H9 (cell line): ENCODE data around the gene RARB. TPM values are rescaled to one million over a fixed set of nuclear protein-coding genes. Genes with fewer than 3 reads are reported as not detected.

Experiments used
- DNase-seq: peaks from one replicate; pipeline ENCODE4 v3.0.0-alpha.2; 2017
- H2AFZ ChIP-seq: one replicate; pipeline ENCODE4 v1.6.1; 2013; ENCODE audit warnings: mild to moderate bottlenecking, low read length, control low read depth, moderate library complexity
- H2AK5ac ChIP-seq: 2 replicates; pipeline ENCODE4 v1.6.1; 2013; ENCODE audit warnings: low read length, control low read depth, mixed read lengths; ENCODE audit not compliant: insufficient read length
- H2BK120ac ChIP-seq: one replicate; pipeline ENCODE4 v1.6.1; 2013; ENCODE audit warnings: low read depth, mild to moderate bottlenecking, low read length, control low read depth, inconsistent platforms; ENCODE audit not compliant: poor library complexity, severe bottlenecking
- H2BK12ac ChIP-seq: 2 replicates; pipeline ENCODE4 v1.6.1; 2013; ENCODE audit warnings: low read length, control low read depth, mixed read lengths, low read depth; ENCODE audit not compliant: insufficient read length
- H2BK15ac ChIP-seq: 2 replicates; pipeline ENCODE4 v1.6.1; 2013; ENCODE audit warnings: low read depth, low read length, control low read depth
- H2BK20ac ChIP-seq: one replicate; pipeline ENCODE4 v1.6.1; 2013; ENCODE audit warnings: low read depth, mild to moderate bottlenecking, low read length, control low read depth, inconsistent platforms; ENCODE audit not compliant: poor library complexity, severe bottlenecking
- H2BK5ac ChIP-seq: 2 replicates; pipeline ENCODE4 v1.6.1; 2013; ENCODE audit warnings: low read length, control low read depth, mixed read lengths; ENCODE audit not compliant: insufficient read length
- H3K14ac ChIP-seq: 2 replicates; pipeline ENCODE4 v1.6.1; 2013; ENCODE audit warnings: low read length, control low read depth; ENCODE audit not compliant: insufficient read depth
- H3K18ac ChIP-seq: 2 replicates; pipeline ENCODE4 v1.6.1; 2013; ENCODE audit warnings: low read depth, mild to moderate bottlenecking, mixed read lengths, low read length, control low read depth; ENCODE audit not compliant: insufficient read length
- H3K23ac ChIP-seq: 2 replicates; pipeline ENCODE4 v1.6.1; 2013; ENCODE audit warnings: low read length, control low read depth, mixed read lengths, low read depth; ENCODE audit not compliant: insufficient read length
- H3K23me2 ChIP-seq: 2 replicates; pipeline ENCODE4 v1.6.1; 2013; ENCODE audit warnings: low read depth, mild to moderate bottlenecking, mixed read lengths, low read length, control low read depth; ENCODE audit not compliant: insufficient read length, poor library complexity, severe bottlenecking
- H3K27ac ChIP-seq: 2 replicates; pipeline ENCODE4 v1.5.1; 2013; ENCODE audit warnings: low read length, control low read depth, mixed read lengths, low read depth; ENCODE audit not compliant: insufficient read length
- H3K27me3 ChIP-seq: 2 replicates; pipeline ENCODE4 v1.6.1; 2013; ENCODE audit warnings: low read length, control low read depth, inconsistent platforms; ENCODE audit not compliant: insufficient read depth
- H3K4ac ChIP-seq: 2 replicates; pipeline ENCODE4 v1.6.1; 2013; ENCODE audit warnings: low read depth, mild to moderate bottlenecking, control low read depth, inconsistent platforms, low read length, moderate library complexity
- H3K4me1 ChIP-seq: 2 replicates; pipeline ENCODE4 v1.6.1; 2013; ENCODE audit warnings: low read length, control low read depth, inconsistent platforms; ENCODE audit not compliant: insufficient read depth
- H3K4me2 ChIP-seq: 2 replicates; pipeline ENCODE4 v1.6.1; 2013; ENCODE audit warnings: low read length, control low read depth, mixed read lengths; ENCODE audit not compliant: insufficient read length, insufficient read depth
- H3K56ac ChIP-seq: 2 replicates; pipeline ENCODE4 v1.6.1; 2013; ENCODE audit warnings: low read depth, mild to moderate bottlenecking, mixed read lengths, low read length, control low read depth; ENCODE audit not compliant: insufficient read length
- H3K79me1 ChIP-seq: 2 replicates; pipeline ENCODE4 v1.6.1; 2013; ENCODE audit warnings: low read depth, mild to moderate bottlenecking, moderate library complexity, low read length, control low read depth, inconsistent platforms; ENCODE audit not compliant: insufficient read depth, poor library complexity, severe bottlenecking
- H3K79me2 ChIP-seq: 2 replicates; pipeline ENCODE4 v1.6.1; 2013; ENCODE audit warnings: low read length, control low read depth, inconsistent platforms; ENCODE audit not compliant: insufficient read depth
- H3K9ac ChIP-seq: 2 replicates; pipeline ENCODE4 v1.6.1; 2013; ENCODE audit warnings: low read length, control low read depth, mixed read lengths; ENCODE audit not compliant: insufficient read length; ENCODE audit errors: extremely low read depth
- H3K9me3 ChIP-seq: one replicate; pipeline ENCODE4 v1.6.1; 2013; ENCODE audit warnings: low read depth, low read length, inconsistent platforms; ENCODE audit not compliant: control insufficient read depth
- H3T11ph ChIP-seq: one replicate; pipeline ENCODE4 v1.6.1; 2013; ENCODE audit warnings: mild to moderate bottlenecking, low read length, control low read depth, inconsistent platforms
- H4K20me1 ChIP-seq: one replicate; pipeline ENCODE4 v1.6.1; 2013; ENCODE audit not compliant: control insufficient read depth, insufficient read length, insufficient read depth
- H4K5ac ChIP-seq: 2 replicates; pipeline ENCODE4 v1.6.1; 2013; ENCODE audit warnings: low read depth, mild to moderate bottlenecking, mixed read lengths, low read length, control low read depth; ENCODE audit not compliant: insufficient read length
- H4K8ac ChIP-seq: replicated peaks from 2 replicates; pipeline ENCODE4 v1.6.1; 2013; ENCODE audit warnings: low read length, control low read depth, mixed read lengths, low read depth; ENCODE audit not compliant: insufficient read length
- H4K91ac ChIP-seq: 2 replicates; pipeline ENCODE4 v1.6.1; 2013; ENCODE audit warnings: low read depth, mild to moderate bottlenecking, moderate library complexity, mixed read lengths, low read length, control low read depth; ENCODE audit not compliant: insufficient read length
- H3K27ac Mint-ChIP-seq, 3 experiments: 2 replicates in 2 of 3; 3 replicates in 1 of 3; pipeline ENCODE4 v1.8.0; 2020 to 2021; ENCODE audit warnings: mixed read lengths in 3 of 3, mild to moderate bottlenecking in 1 of 3, moderate library complexity in 1 of 3
- H3K27me3 Mint-ChIP-seq: 2 replicates; pipeline ENCODE4 v1.8.0; 2021; ENCODE audit warnings: low read depth, mild to moderate bottlenecking, moderate library complexity, mixed read lengths
- H3K36me3 Mint-ChIP-seq, 3 experiments: 2 replicates in 2 of 3; 3 replicates in 1 of 3; pipeline ENCODE4 v1.8.0; 2020 to 2021; ENCODE audit warnings: low read depth in 3 of 3, mixed read lengths in 3 of 3; ENCODE audit not compliant: insufficient read depth in 1 of 3
- H3K4me1 Mint-ChIP-seq, 2 experiments: 2 replicates each; pipeline ENCODE4 v1.8.0; 2020; ENCODE audit warnings: mixed read lengths in 2 of 2
- H3K4me3 Mint-ChIP-seq, 2 experiments: 2 replicates in 1 of 2; 3 replicates in 1 of 2; pipeline ENCODE4 v1.8.0; 2020 to 2021; ENCODE audit warnings: mild to moderate bottlenecking in 2 of 2, mixed read lengths in 2 of 2, moderate library complexity in 1 of 2
- H3K9me3 Mint-ChIP-seq, 2 experiments: 2 replicates in 1 of 2; 3 replicates in 1 of 2; pipeline ENCODE4 v1.8.0; 2020; ENCODE audit warnings: mild to moderate bottlenecking in 2 of 2, mixed read lengths in 2 of 2, moderate library complexity in 1 of 2
- WGBS: extraction: QIAGEN DNeasy Blood & Tissue Kit; methylation state at CpG from one replicate; pipeline ENCODE4 v1.1.7; 2013; ENCODE audit warnings: missing lambda C conversion rate, low lambda C conversion rate, mixed read lengths; ENCODE audit not compliant: insufficient read length; ENCODE audit errors: extremely low coverage; 5-methylcytosine and 5-hydroxymethylcytosine counted together
- total RNA-seq: library from RNA; stranded (reverse); gene quantifications from 2 replicates; pipeline ENCODE4 v1.2.1, GENCODE V29; 2021
- TF ChIP-seq, protein P1 (sequence below): fragments of 200-600 bp; sonication (generic); conservative IDR thresholded peaks from 3 replicates; pipeline ENCODE4 v1.8.0; 2021; ENCODE audit warnings: antibody characterized with exemption, mild to moderate bottlenecking

Gene RARB
- total RNA-seq, 1 experiment from 2014 or later, result 0.22 TPM

DNA sequence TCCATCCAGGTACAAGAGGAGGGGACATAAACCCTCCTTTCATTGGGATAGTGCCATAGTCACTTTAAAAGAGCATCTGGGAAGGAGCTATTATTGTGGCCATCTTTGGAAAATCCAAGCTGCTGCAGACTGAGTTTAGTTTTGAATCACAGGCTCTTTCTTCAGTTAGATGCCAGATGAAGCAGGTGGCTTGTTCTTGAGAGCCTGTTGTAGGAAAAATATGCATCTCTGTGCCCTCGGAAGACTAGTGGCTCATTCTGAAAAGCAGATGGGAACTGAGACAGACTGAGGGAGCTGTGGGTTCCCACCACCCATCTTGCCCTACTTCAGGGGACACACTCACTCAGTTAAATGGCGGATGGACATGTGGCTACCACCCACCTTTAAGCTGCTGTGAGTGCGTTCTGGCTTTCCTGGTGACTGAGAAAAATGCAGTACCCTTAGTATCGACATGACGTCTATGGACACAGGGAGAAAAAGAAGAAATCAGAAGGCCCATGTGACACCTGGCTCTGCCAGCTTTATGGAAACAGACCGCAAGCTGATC is 50.2 kb downstream of the RARB start:
- Histone ChIP-seq H3K4me1 (no peaks in the 10 kb centered on the region), H3K9me3 (no peaks in the 10 kb centered on the region), H4K20me1 (no peaks in the 10 kb centered on the region), H2BK20ac (no peak overlapping the region), H3K4me2 (no peak overlapping the region), H4K5ac (no peak overlapping the region), H3K18ac (no peak overlapping the region), H3K27me3 (no peaks in the 10 kb centered on the region), H3T11ph (no peak overlapping the region), H2AK5ac (no peak overlapping the region), H2BK5ac (no peak overlapping the region), H3K79me1 (no peaks in the 10 kb centered on the region), H3K23me2 (no peaks in the 10 kb centered on the region), H3K9ac (no peak overlapping the region), H2BK120ac (no peak overlapping the region), H3K23ac (no peak overlapping the region), H3K56ac (no peak overlapping the region), H2BK12ac (no peak overlapping the region), H4K91ac (no peak overlapping the region), H3K4ac (no peak overlapping the region), H4K8ac (no peak overlapping the region), H3K14ac (no peak overlapping the region), H2AFZ (no peak overlapping the region), H2BK15ac (no peak overlapping the region), H3K27ac (no peak overlapping the region), H3K79me2 (no peaks in the 10 kb centered on the region)
- Mint-ChIP-seq H3K9me3 (no peaks in the 10 kb centered on the region), H3K4me3 (no peak overlapping the region), H3K36me3 (no peaks in the 10 kb centered on the region), H3K4me1 (peaks cover 3 to 5% of the 10 kb centered on the region in 2 experiments; a peak in 1 of 4 replicates), H3K27me3 (no peaks in the 10 kb centered on the region), H3K27ac (no peak overlapping the region)
- no CpG with 5 or more reads among the region's 6 CpGs for WGBS
- no peak for DNase-seq
- TF ChIP-seq, protein P1, sequence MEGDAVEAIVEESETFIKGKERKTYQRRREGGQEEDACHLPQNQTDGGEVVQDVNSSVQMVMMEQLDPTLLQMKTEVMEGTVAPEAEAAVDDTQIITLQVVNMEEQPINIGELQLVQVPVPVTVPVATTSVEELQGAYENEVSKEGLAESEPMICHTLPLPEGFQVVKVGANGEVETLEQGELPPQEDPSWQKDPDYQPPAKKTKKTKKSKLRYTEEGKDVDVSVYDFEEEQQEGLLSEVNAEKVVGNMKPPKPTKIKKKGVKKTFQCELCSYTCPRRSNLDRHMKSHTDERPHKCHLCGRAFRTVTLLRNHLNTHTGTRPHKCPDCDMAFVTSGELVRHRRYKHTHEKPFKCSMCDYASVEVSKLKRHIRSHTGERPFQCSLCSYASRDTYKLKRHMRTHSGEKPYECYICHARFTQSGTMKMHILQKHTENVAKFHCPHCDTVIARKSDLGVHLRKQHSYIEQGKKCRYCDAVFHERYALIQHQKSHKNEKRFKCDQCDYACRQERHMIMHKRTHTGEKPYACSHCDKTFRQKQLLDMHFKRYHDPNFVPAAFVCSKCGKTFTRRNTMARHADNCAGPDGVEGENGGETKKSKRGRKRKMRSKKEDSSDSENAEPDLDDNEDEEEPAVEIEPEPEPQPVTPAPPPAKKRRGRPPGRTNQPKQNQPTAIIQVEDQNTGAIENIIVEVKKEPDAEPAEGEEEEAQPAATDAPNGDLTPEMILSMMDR, result no peak
